ENCODE results near the gene FBXO2. TPM values are rescaled to one million over a fixed set of nuclear protein-coding genes. Genes with fewer than 3 reads are reported as not detected.

Gene FBXO2
- total and polyA plus RNA-seq, 8 donors = 25.3 to 75.6 (median 43.7) TPM

- no peak for ATAC-seq
- FAIRE-seq = no peak
- no peaks in the 10 kb centered on the region for H3K9me3 ChIP-seq
- no peaks in the 10 kb centered on the region for H3K36me3 ChIP-seq
- 84 to 88% methylated on average over 4 of the region's 4 CpGs for WGBS, 2 donors
- peaks cover 0 to 11% (median 2%) of the 10 kb centered on the region in 4 donors for H3K27me3 ChIP-seq
- H3K4me3 ChIP-seq = no peak overlapping the region
- peaks cover 5 to 10% (median 10%) of the 10 kb centered on the region in 3 donors for H3K4me1 ChIP-seq
- no peak overlapping the region for H3K27ac ChIP-seq
- TF ChIP-seq, protein P1, sequence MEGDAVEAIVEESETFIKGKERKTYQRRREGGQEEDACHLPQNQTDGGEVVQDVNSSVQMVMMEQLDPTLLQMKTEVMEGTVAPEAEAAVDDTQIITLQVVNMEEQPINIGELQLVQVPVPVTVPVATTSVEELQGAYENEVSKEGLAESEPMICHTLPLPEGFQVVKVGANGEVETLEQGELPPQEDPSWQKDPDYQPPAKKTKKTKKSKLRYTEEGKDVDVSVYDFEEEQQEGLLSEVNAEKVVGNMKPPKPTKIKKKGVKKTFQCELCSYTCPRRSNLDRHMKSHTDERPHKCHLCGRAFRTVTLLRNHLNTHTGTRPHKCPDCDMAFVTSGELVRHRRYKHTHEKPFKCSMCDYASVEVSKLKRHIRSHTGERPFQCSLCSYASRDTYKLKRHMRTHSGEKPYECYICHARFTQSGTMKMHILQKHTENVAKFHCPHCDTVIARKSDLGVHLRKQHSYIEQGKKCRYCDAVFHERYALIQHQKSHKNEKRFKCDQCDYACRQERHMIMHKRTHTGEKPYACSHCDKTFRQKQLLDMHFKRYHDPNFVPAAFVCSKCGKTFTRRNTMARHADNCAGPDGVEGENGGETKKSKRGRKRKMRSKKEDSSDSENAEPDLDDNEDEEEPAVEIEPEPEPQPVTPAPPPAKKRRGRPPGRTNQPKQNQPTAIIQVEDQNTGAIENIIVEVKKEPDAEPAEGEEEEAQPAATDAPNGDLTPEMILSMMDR (IDR thresholded peaks at IDR 0.05) = no peak
- intact Hi-C loops (cut with DNase I) = no loop called here
- no peak for DNase-seq
Measured at GRCh38 chr1:11688506-11688905, 34.3 kb upstream of the FBXO2 start.

GRCh38 chr1:11685210-11685752 lies 31.1 kb upstream of the FBXO2 start:
- H3K27ac ChIP-seq = no peak overlapping the region
- no peaks in the 10 kb centered on the region for H3K9me3 ChIP-seq
- no peak for FAIRE-seq
- TF ChIP-seq, protein P1 (IDR thresholded peaks at IDR 0.05) = no peak
- intact Hi-C loops (cut with DNase I) = no loop called here
- no peak for ATAC-seq
- H3K27me3 ChIP-seq = peaks cover 0 to 6% (median 0%) of the 10 kb centered on the region in 4 donors
- H3K4me1 ChIP-seq = peaks cover 0 to under 1% (median under 1%) of the 10 kb centered on the region in 3 donors
- no peaks in the 10 kb centered on the region for H3K36me3 ChIP-seq
- WGBS, 2 donors = 79 to 91% methylated on average over 7 of the region's 7 CpGs
- DNase-seq = no peak
- no peak overlapping the region for H3K4me3 ChIP-seq

DNA sequence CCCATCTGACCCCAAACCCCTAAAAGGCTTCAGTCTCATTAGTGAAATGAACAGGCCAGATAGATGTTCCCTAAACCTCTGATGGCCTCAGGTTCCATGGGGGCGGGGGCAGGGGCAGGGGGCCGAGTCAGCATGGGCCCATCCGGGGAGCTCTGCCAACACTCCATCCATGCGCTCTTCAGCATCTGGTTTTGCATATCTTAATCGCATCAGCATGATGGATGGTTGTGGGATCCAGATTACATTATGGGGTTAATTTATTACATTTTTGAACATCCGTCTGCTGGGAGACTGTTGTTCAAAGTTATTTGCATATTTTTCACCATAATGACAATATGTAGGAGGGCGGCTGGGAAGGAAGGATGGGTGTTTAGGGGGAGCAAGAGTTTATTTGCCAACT lies 29.8 kb upstream of the FBXO2 start:
- peaks cover 0 to 6% (median 0%) of the 10 kb centered on the region in 3 donors for H3K4me1 ChIP-seq
- no peaks in the 10 kb centered on the region for H3K36me3 ChIP-seq
- 54 to 61% methylated on average over 7 of the region's 7 CpGs for WGBS, 2 donors
- no peak for FAIRE-seq
- no peak for DNase-seq
- intact Hi-C loops (cut with DNase I) = no loop called here
- no peak for ATAC-seq
- no peaks in the 10 kb centered on the region for H3K9me3 ChIP-seq
- no peak overlapping the region for H3K27ac ChIP-seq
- no peaks in the 10 kb centered on the region for H3K27me3 ChIP-seq
- TF ChIP-seq, protein P1 (IDR thresholded peaks at IDR 0.05) = no peak
- no peak overlapping the region for H3K4me3 ChIP-seq

- DNase-seq (no peak), FAIRE-seq (no peak), ATAC-seq (no peak)
- Histone ChIP-seq H3K9me3 (no peaks in the 10 kb centered on the region), H3K36me3 (no peaks in the 10 kb centered on the region), H3K4me3 (no peak overlapping the region), H3K27me3 (no peaks in the 10 kb centered on the region), H3K27ac (no peak overlapping the region), H3K4me1 (peaks cover 0 to 6% (median 0%) of the 10 kb centered on the region in 3 donors)
- intact Hi-C loops (cut with DNase I) = no loop called here
- WGBS, 2 donors = 31 to 44% methylated on average over 1 of the region's 1 CpG
- TF ChIP-seq, protein P1 (IDR thresholded peaks at IDR 0.05) = no peak
Measured at GRCh38 chr1:11682799-11683198, 28.6 kb upstream of the FBXO2 start.

- FAIRE-seq = no peak
- peaks cover 0 to 6% (median 0%) of the 10 kb centered on the region in 3 donors for H3K4me1 ChIP-seq
- TF ChIP-seq, protein P1 (IDR thresholded peaks at IDR 0.05) = no peak
- H3K36me3 ChIP-seq = no peaks in the 10 kb centered on the region
- no peak overlapping the region for H3K27ac ChIP-seq
- no peak for DNase-seq
- no peaks in the 10 kb centered on the region for H3K9me3 ChIP-seq
- H3K27me3 ChIP-seq = no peaks in the 10 kb centered on the region
- H3K4me3 ChIP-seq = no peak overlapping the region
- no peak for ATAC-seq
- WGBS, 2 donors = 29 to 31% methylated on average over 7 of the region's 7 CpGs
- intact Hi-C loops (cut with DNase I) = no loop called here
Measured at GRCh38 chr1:11682287-11682771, 28.1 kb upstream of the FBXO2 start.

All from pancreas (tissue), 10 donors.